EH (cell line): ENCODE measurements around the gene GPAM.
"Not testable (repeated sequence)": the region's sequence is repeated elsewhere in the genome, so short reads cannot be mapped to it uniquely, and the experiment has no call there.

Experiments
- DNase-seq: peaks from one replicate; pipeline ENCODE4 v3.0.0-alpha.2; 2015; ENCODE audit warnings: low read depth

GPAM gene

GRCh38 chr10:112132435-112132834 is 51.1 kb downstream of the GPAM start:
- DNase-seq, result no peak

- DNase-seq, result no peak
These were observed 51.6 kb downstream of the GPAM start for GRCh38 chr10:112131996-112132395.

- no peak for DNase-seq
These were observed 52.2 kb downstream of the GPAM start for GRCh38 chr10:112131346-112131745.

- DNase-seq, result no peak
These were observed 56.7 kb downstream of the GPAM start for GRCh38 chr10:112126901-112127300.

GRCh38 chr10:112126172-112126571 is 57.4 kb downstream of the GPAM start:
- DNase-seq, result no peak

GRCh38 chr10:112124866-112125265 is 58.7 kb downstream of the GPAM start:
- DNase-seq, result no peak

GRCh38 chr10:112122827-112123226 is 60.7 kb downstream of the GPAM start:
- peak; percentile 8 for DNase-seq

- no peak for DNase-seq
These were observed 63.1 kb downstream of the GPAM start for GRCh38 chr10:112120491-112120890.

GRCh38 chr10:112115781-112116385 is 67.7 kb downstream of the GPAM start:
- DNase-seq, result peak; percentile 43

- DNase-seq, result not testable (repeated sequence)
These were observed 73.8 kb downstream of the GPAM start for GRCh38 chr10:112109779-112110178.
